ENCODE measurements around the gene CPXM2.
"Not testable (repeated sequence)": the region's sequence is repeated elsewhere in the genome, so short reads cannot be mapped to it uniquely, and the experiment has no call there.

The CPXM2 gene

DNA sequence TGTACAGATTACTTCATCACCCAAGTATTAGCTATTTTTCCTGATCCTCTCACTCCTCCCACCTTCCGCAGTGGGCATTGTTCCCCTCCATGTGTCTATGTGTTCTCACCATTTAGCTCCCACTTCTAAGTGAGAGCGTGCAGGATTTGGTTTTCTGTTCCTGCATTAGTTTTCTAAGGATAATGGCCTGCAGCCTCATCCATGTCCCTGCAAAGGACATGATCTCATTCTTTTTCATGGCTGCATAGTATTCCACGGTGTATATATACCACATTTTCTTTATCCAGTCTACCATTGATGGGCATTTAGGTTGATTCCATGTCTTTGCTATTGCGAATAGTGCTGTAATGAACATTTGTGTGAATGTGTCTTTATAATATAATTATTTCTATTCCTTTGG is 154.7 kb downstream of the CPXM2 start:
- not testable (repeated sequence) for DNase-seq

- no peak for DNase-seq
Observed at GRCh38 chr10:123729523-123729922, 162.1 kb downstream of the CPXM2 start.

GRCh38 chr10:123726836-123727235 is 164.8 kb downstream of the CPXM2 start:
- DNase-seq, result no peak

- no peak for DNase-seq
Observed at GRCh38 chr10:123726381-123726780, 165.2 kb downstream of the CPXM2 start.

- DNase-seq, result no peak
Observed at GRCh38 chr10:123724747-123725146, 166.9 kb downstream of the CPXM2 start.

GRCh38 chr10:123722351-123722750 is 169.3 kb downstream of the CPXM2 start:
- DNase-seq, result no peak

GRCh38 chr10:123721441-123722049 is 170.1 kb downstream of the CPXM2 start:
- no peak for DNase-seq

DNA sequence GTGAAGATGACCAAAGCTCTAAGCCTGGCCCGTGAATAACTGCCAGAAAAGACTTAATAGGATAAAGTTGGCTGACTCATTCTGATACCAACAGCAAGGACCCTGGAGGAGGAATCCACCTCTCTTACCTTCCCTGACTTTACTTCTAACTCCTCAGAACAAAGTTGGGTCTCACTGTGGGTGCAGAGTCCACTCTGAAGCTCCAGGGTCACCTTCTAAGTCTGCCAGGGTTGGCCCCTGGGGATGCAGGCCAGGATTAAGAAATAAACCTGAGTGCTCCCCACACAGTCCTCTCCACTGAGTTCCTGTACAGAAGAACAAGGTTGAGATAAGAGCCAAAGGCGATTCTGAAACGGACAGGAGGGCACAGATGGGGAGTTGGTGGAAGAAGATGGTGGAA is 171.1 kb downstream of the CPXM2 start:
- no peak for DNase-seq

- DNase-seq, result no peak
Observed at GRCh38 chr10:123718544-123719060, 173.0 kb downstream of the CPXM2 start.

DNA sequence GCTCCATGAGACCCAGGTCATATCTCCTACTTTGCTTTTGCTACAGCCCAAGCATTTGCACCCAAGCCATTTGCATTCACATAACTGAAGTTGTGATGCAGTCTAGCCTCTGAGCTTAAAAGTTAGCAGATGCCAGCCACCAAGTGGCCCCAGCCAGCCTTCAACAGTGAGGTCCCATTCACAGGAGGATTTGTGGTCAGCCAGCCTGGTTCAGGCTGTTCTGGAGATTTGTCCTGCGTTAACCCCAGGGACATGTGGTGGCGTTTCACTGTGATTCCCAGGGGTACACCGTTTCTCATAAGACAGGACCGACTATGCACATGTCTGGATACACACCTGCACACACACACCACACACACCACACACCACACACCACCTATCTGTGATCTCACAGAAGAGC is 174.3 kb downstream of the CPXM2 start:
- no peak for DNase-seq

- DNase-seq, result no peak
Observed at GRCh38 chr10:123715546-123715945, 176.1 kb downstream of the CPXM2 start.

GRCh38 chr10:123706236-123706635 is 185.4 kb downstream of the CPXM2 start:
- DNase-seq, result no peak

DNA sequence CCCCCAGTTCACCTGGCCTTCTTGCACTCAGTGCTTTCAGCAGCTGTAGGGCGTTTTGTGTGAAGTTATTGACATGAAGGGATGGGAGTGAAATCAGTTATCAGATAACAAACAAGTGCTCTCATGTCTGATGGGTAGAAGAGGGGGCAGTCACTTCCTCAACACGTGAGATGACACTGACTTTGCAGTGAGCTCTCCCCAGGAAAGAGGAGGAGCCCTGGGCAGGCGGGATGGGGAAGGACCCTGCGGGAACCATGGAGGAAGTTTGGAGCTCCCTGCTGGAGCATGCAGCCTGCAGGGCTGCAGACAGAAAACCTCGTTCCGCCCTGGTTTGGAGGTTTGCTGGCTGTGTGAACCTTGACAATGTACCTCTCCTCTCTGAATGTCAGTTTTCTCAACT is 186.8 kb downstream of the CPXM2 start:
- no peak for DNase-seq

DNA sequence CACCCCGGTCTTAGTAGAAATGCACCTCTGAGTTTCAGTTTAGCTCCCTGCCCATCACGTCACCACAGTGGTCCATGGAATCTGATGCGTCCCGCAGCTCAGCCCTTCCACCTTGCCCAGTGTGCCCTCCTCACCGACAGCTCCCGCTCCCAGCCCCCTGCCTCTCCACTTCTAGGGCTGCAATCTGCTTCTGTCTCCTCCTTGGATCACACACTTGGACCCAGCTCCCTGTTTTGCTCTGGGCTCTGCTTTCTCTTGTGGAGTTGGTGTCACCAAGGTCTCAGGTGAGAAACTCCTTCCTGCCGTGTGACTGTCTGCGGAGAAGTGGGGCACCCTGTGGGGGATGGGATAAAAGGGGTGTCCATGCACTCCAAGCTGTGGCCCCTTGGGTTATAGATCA is 187.5 kb downstream of the CPXM2 start:
- no peak for DNase-seq

DNA sequence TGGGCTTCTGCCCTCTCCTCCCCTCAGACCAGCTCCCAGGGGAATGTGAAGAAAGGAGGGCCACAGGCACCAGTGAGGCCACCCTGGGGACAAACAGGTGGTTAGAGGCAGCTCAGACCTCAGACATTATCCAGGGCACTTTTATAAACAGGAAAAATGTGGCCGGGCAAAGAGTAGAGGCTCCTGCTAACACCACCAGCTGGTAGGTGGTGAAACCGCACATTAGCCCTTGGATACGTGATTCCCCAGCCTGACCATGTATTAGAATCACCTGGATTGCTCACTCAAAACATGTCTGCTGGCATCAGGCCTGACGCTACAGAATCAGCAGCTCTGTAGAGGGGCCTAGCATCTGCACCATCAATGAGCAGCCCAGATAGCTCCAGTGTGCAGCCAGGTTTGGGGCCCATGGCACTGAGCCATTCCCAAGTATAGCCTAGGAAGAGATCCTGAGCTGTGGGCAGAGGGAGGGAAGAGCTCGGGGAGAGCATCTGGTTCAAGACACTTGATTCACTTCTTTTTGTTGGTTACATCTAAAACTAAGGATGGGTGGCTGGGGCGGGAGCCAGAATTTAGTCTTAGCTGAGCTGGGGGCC is 188.3 kb downstream of the CPXM2 start:
- no peak for DNase-seq

Data from right forelimb (tissue), 1 donor.